IMR-90 (cell line): ENCODE results near the gene RIC3. TPM values are rescaled to one million over a fixed set of nuclear protein-coding genes. Genes with fewer than 3 reads are reported as not detected.

Experiments used
- ATAC-seq: fragments of 200-7000 bp; cut with Tn5 transposase; 2 replicates; pipeline ENCODE4 v1.9.1; 2020; ENCODE audit warnings: low read depth, mild to moderate bottlenecking, moderate library complexity
- BruUV-seq: library from RNA; stranded (reverse); fragments of 400-500 nt; replicated peaks from 2 replicates; lab custom pipeline; 2021; lab: Mats Ljungman, UMichigan
- CTCF ChIA-PET: fragments of 300-600 bp; formaldehyde crosslinking; extraction: SDS; loops from one replicate; lab custom pipeline; 2021; ENCODE audit warnings: antibody characterized with exemption; lab: Yijun Ruan, JAX
- POLR2A ChIA-PET: fragments of 300-600 bp; sonication (Branson Sonifier 250); formaldehyde crosslinking; loops from one replicate; lab custom pipeline; 2022; ENCODE audit warnings: antibody characterized with exemption; ENCODE audit not compliant: unreplicated experiment; lab: Charles Lee
- DNase-seq: peaks from one replicate; pipeline ENCODE4 v3.0.0; 2013
- H2AFZ ChIP-seq: replicated peaks from 2 replicates; pipeline ENCODE3; 2013; ENCODE audit warnings: low read length, mild to moderate bottlenecking; ENCODE audit not compliant: poor library complexity
- H2AK5ac ChIP-seq: 2 replicates; pipeline ENCODE4 v1.6.1; 2013; ENCODE audit warnings: low read depth, low read length, inconsistent platforms
- H2AK9ac ChIP-seq: replicated peaks from 2 replicates; pipeline ENCODE3; 2013; ENCODE audit warnings: mild to moderate bottlenecking, low read depth, low read length, moderate library complexity; ENCODE audit not compliant: poor library complexity
- H2BK120ac ChIP-seq: 2 replicates; pipeline ENCODE4 v1.6.1; 2013; ENCODE audit warnings: low read depth, low read length, inconsistent platforms
- H2BK15ac ChIP-seq: 3 replicates; pipeline ENCODE4 v1.6.1; 2013; ENCODE audit warnings: low read depth, low read length, inconsistent platforms
- H2BK20ac ChIP-seq: 2 replicates; pipeline ENCODE4 v1.6.1; 2013; ENCODE audit warnings: low read depth, mild to moderate bottlenecking, inconsistent platforms, low read length, moderate library complexity
- H2BK5ac ChIP-seq: 2 replicates; pipeline ENCODE4 v1.6.1; 2013; ENCODE audit warnings: mild to moderate bottlenecking, low read depth, low read length, inconsistent platforms; ENCODE audit not compliant: poor library complexity, severe bottlenecking
- H3K14ac ChIP-seq: replicated peaks from 2 replicates; pipeline ENCODE4 v1.6.1; 2013; ENCODE audit warnings: low read depth, low read length, inconsistent platforms
- H3K18ac ChIP-seq: 2 replicates; pipeline ENCODE4 v1.6.1; 2013; ENCODE audit warnings: low read depth, low read length, control low read depth
- H3K23ac ChIP-seq: 2 replicates; pipeline ENCODE4 v1.6.1; 2013; ENCODE audit warnings: low read depth, low read length, inconsistent platforms
- H3K27ac ChIP-seq: 2 replicates; pipeline ENCODE4 v1.5.1; 2013; ENCODE audit warnings: mild to moderate bottlenecking, control low read depth, low read length; ENCODE audit not compliant: insufficient read depth
- H3K27me3 ChIP-seq: 2 replicates; pipeline ENCODE4 v1.6.1; 2013; ENCODE audit warnings: low read length; ENCODE audit not compliant: control insufficient read depth, insufficient read depth
- H3K36me3 ChIP-seq: 2 replicates; pipeline ENCODE4 v1.6.1; 2013; ENCODE audit warnings: low read length, mixed read lengths; ENCODE audit not compliant: control insufficient read depth, insufficient read depth
- H3K4ac ChIP-seq: 2 replicates; pipeline ENCODE4 v1.6.1; 2013; ENCODE audit warnings: low read depth, low read length, inconsistent platforms
- H3K4me1 ChIP-seq: 2 replicates; pipeline ENCODE4 v1.6.1; 2013; ENCODE audit warnings: low read length, mixed read lengths; ENCODE audit not compliant: control insufficient read depth, insufficient read depth
- H3K4me2 ChIP-seq: 2 replicates; pipeline ENCODE4 v1.6.1; 2013; ENCODE audit warnings: low read depth, mild to moderate bottlenecking, control low read depth, low read length, moderate library complexity
- H3K4me3 ChIP-seq: 2 replicates; pipeline ENCODE4 v1.5.1; 2013; ENCODE audit warnings: low read depth, mild to moderate bottlenecking, control low read depth, low read length, moderate library complexity; ENCODE audit not compliant: insufficient read depth
- H3K56ac ChIP-seq: 2 replicates; pipeline ENCODE4 v1.6.1; 2013; ENCODE audit warnings: low read length, inconsistent platforms; ENCODE audit not compliant: insufficient read depth; ENCODE audit errors: extremely low read depth
- H3K79me1 ChIP-seq, 2 experiments: 2 replicates each; pipeline ENCODE4 v1.6.1; 2013; ENCODE audit warnings: low read length in 2 of 2, inconsistent platforms in 1 of 2, low read depth in 1 of 2
- H3K9ac ChIP-seq: 2 replicates; pipeline ENCODE4 v1.6.1; 2013; ENCODE audit warnings: low read depth, low read length, control low read depth
- H3K9me1 ChIP-seq: 2 replicates; pipeline ENCODE4 v1.6.1; 2013; ENCODE audit warnings: low read length, inconsistent platforms; ENCODE audit not compliant: insufficient read depth
- H3K9me3 ChIP-seq: 2 replicates; pipeline ENCODE4 v1.6.1; 2013; ENCODE audit warnings: low read length; ENCODE audit not compliant: control insufficient read depth, insufficient read depth
- H4K20me1 ChIP-seq: 2 replicates; pipeline ENCODE4 v1.6.1; 2013; ENCODE audit warnings: low read length, inconsistent platforms; ENCODE audit not compliant: insufficient read depth
- H4K5ac ChIP-seq: 2 replicates; pipeline ENCODE4 v1.6.1; 2013; ENCODE audit warnings: mild to moderate bottlenecking, low read depth, low read length, control low read depth
- H4K8ac ChIP-seq, 2 experiments: 2 replicates each; pipeline ENCODE4 v1.6.1; 2013; ENCODE audit warnings: low read depth in 2 of 2, low read length in 2 of 2, control low read depth in 1 of 2, inconsistent platforms in 1 of 2
- H4K91ac ChIP-seq: 2 replicates; pipeline ENCODE4 v1.6.1; 2013; ENCODE audit warnings: low read depth, low read length, inconsistent platforms; ENCODE audit not compliant: insufficient read depth
- BHLHE40 ChIP-seq: fragments of 150-350 bp; IDR thresholded peaks from 2 replicates; pipeline ENCODE4 v1.6.1; 2016; ENCODE audit warnings: mild to moderate bottlenecking, low read depth, low read length
- CEBPB ChIP-seq: IDR thresholded peaks from 2 replicates; pipeline ENCODE4 v1.6.1; 2012; ENCODE audit warnings: low read depth, low read length, improper control_type of control experiment
- CHD1 ChIP-seq: IDR thresholded peaks from 2 replicates; pipeline ENCODE4 v1.6.1; 2012; ENCODE audit warnings: low read depth, low read length, improper control_type of control experiment
- FOS ChIP-seq: fragments of 150-350 bp; IDR thresholded peaks from 2 replicates; pipeline ENCODE4 v1.6.1; 2016; ENCODE audit warnings: low read depth, low read length
- MAFK ChIP-seq: IDR thresholded peaks from 2 replicates; pipeline ENCODE4 v1.6.1; 2012; ENCODE audit warnings: low read depth, low read length, improper control_type of control experiment
- MAZ ChIP-seq: IDR thresholded peaks from 2 replicates; pipeline ENCODE4 v1.6.1; 2012; ENCODE audit warnings: low read depth, mild to moderate bottlenecking, low read length, improper control_type of control experiment, moderate library complexity, borderline replicate concordance
- MXI1 ChIP-seq: IDR thresholded peaks from 2 replicates; pipeline ENCODE4 v1.6.1; 2012; ENCODE audit warnings: low read depth, mild to moderate bottlenecking, low read length, moderate library complexity, borderline replicate concordance
- NFE2L2 ChIP-seq: fragments of 150-350 bp; IDR thresholded peaks from 2 replicates; pipeline ENCODE4 v1.6.1; 2016; ENCODE audit warnings: low read depth, mild to moderate bottlenecking, low read length
- POLR2A ChIP-seq: IDR thresholded peaks from 2 replicates; pipeline ENCODE4 v1.6.1; 2012; ENCODE audit warnings: mild to moderate bottlenecking, low read depth, low read length
- RAD21 ChIP-seq: IDR thresholded peaks from 2 replicates; pipeline ENCODE4 v1.6.1; 2012; ENCODE audit warnings: low read length, improper control_type of control experiment
- RCOR1 ChIP-seq: IDR thresholded peaks from 2 replicates; pipeline ENCODE4 v1.6.1; 2012; ENCODE audit warnings: mild to moderate bottlenecking, low read length, improper control_type of control experiment; ENCODE audit not compliant: insufficient replicate concordance
- RFX5 ChIP-seq: IDR thresholded peaks from 2 replicates; pipeline ENCODE4 v1.8.0; 2012; ENCODE audit warnings: low read depth, mild to moderate bottlenecking, low read length, moderate library complexity
- SMC3 ChIP-seq: fragments of 150-350 bp; IDR thresholded peaks from 2 replicates; pipeline ENCODE4 v1.6.1; 2016; ENCODE audit warnings: low read depth, mild to moderate bottlenecking, antibody characterized with exemption, low read length, moderate library complexity
- WGBS, 2 experiments: methylation state at CpG; one replicate each; pipeline versions ENCODE4 v1.1.5 to v1.1.7; 2013; ENCODE audit warnings: missing lambda C conversion rate in 2 of 2; ENCODE audit not compliant: insufficient read length in 1 of 2; ENCODE audit errors: extremely low coverage in 2 of 2; 5-methylcytosine and 5-hydroxymethylcytosine counted together
- dilution Hi-C: fragments of 300-500 bp; cut with HindIII; formaldehyde crosslinking; loops from one replicate; pipeline ENCODE4 v1.14.3; 2018; ENCODE audit warnings: low sequenced_read_pairs; ENCODE audit not compliant: unreplicated experiment
- in situ Hi-C: fragments of 300-500 bp; cut with MboI; formaldehyde crosslinking; loops from 3 replicates; pipeline ENCODE4 v1.14.3; 2019; ENCODE audit warnings: low sequenced_read_pairs, inconsistent platforms, mixed read lengths
- intact Hi-C: fragments of 100-400 bp; cut with micrococcal nuclease; formaldehyde crosslinking; loops from 2 replicates; pipeline ENCODE4 v1.10.0; 2022
- polyA plus RNA-seq, 3 experiments: library from polyadenylated mRNA; depleted of rRNA; stranded (reverse); fragments of >200 nt; gene quantifications; 2 replicates each; pipeline ENCODE4 v1.2.3, GENCODE V29; 2012; ENCODE audit warnings: low replicate concordance in 1 of 3
- total RNA-seq: library from RNA; depleted of rRNA; stranded (reverse); fragments of >200 nt; gene quantifications from 2 replicates; pipeline ENCODE4 v1.2.3, GENCODE V29; 2012
- TF ChIP-seq, protein P1 (sequence below): fragments of 150-350 bp; IDR thresholded peaks from 2 replicates; pipeline ENCODE4 v1.6.1; 2016; ENCODE audit warnings: low read depth, mild to moderate bottlenecking, low read length, moderate library complexity, borderline replicate concordance
- TF ChIP-seq, protein P2 (sequence below): conservative IDR thresholded peaks from 2 replicates; pipeline ENCODE4 v1.5.1; 2012; ENCODE audit warnings: mild to moderate bottlenecking, low read depth, low read length, improper control_type of control experiment
- TF ChIP-seq, protein P3 (sequence below): fragments of 150-350 bp; IDR thresholded peaks from 2 replicates; pipeline ENCODE4 v1.6.1; 2017; ENCODE audit warnings: mild to moderate bottlenecking, antibody characterized with exemption, low read length, low read depth

The RIC3 gene
- total and polyA plus RNA-seq, 2 of the 4 experiments (the other 2 are of a cell fraction) = not detected

DNA sequence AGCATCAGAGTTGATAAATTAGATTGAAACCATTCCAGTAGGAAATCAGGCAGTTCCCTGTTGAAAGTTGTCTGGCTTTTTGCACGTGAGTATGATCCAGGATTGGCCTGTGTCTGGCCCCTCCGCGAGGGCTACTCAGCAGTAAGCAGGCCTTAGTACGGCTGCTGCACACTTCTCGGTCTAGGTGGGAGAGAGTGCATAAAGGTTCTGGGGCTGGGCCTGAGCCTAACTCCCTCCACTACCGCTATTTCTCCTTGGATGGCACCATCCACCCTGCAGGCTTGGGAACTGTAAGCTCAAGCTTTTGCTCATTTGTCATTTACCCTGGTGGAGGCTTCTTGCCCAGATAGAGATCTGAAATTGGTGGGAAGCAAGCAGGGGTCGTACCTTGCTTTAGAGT is 65.9 kb downstream of the RIC3 start:
- H2BK5ac ChIP-seq = no peak overlapping the region
- H3K9me3 ChIP-seq = no peaks in the 10 kb centered on the region
- no peak overlapping the region for H2BK15ac ChIP-seq
- H2AK9ac ChIP-seq = no peak overlapping the region
- H3K36me3 ChIP-seq = peaks cover 16% of the 10 kb centered on the region
- H4K20me1 ChIP-seq = no peaks in the 10 kb centered on the region
- CTCF ChIA-PET = interaction anchor here (1.0 kb wide), 1 partner anchor 68 kb away, joined by 3 read pairs; no protein-coding TSS in a partner anchor
- intact Hi-C loops = no loop called here
- no peak overlapping the region for H2AK5ac ChIP-seq
- no peak overlapping the region for H2BK20ac ChIP-seq
- H2BK120ac ChIP-seq = no peak overlapping the region
- H3K56ac ChIP-seq = no peak overlapping the region
- DNase-seq = no peak
- TF ChIP-seq MAZ (no peak), FOS (no peak), POLR2A (no peak), NFE2L2 (no peak), MAFK (no peak), CEBPB (no peak), BHLHE40 (no peak), SMC3 (no peak), CHD1 (no peak), RFX5 (no peak), MXI1 (no peak), RAD21 (no peak), RCOR1 (no peak)
- TF ChIP-seq, protein P1, sequence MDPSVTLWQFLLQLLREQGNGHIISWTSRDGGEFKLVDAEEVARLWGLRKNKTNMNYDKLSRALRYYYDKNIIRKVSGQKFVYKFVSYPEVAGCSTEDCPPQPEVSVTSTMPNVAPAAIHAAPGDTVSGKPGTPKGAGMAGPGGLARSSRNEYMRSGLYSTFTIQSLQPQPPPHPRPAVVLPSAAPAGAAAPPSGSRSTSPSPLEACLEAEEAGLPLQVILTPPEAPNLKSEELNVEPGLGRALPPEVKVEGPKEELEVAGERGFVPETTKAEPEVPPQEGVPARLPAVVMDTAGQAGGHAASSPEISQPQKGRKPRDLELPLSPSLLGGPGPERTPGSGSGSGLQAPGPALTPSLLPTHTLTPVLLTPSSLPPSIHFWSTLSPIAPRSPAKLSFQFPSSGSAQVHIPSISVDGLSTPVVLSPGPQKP = no peak
- TF ChIP-seq, protein P2, sequence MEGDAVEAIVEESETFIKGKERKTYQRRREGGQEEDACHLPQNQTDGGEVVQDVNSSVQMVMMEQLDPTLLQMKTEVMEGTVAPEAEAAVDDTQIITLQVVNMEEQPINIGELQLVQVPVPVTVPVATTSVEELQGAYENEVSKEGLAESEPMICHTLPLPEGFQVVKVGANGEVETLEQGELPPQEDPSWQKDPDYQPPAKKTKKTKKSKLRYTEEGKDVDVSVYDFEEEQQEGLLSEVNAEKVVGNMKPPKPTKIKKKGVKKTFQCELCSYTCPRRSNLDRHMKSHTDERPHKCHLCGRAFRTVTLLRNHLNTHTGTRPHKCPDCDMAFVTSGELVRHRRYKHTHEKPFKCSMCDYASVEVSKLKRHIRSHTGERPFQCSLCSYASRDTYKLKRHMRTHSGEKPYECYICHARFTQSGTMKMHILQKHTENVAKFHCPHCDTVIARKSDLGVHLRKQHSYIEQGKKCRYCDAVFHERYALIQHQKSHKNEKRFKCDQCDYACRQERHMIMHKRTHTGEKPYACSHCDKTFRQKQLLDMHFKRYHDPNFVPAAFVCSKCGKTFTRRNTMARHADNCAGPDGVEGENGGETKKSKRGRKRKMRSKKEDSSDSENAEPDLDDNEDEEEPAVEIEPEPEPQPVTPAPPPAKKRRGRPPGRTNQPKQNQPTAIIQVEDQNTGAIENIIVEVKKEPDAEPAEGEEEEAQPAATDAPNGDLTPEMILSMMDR = no peak
- TF ChIP-seq, protein P3, sequence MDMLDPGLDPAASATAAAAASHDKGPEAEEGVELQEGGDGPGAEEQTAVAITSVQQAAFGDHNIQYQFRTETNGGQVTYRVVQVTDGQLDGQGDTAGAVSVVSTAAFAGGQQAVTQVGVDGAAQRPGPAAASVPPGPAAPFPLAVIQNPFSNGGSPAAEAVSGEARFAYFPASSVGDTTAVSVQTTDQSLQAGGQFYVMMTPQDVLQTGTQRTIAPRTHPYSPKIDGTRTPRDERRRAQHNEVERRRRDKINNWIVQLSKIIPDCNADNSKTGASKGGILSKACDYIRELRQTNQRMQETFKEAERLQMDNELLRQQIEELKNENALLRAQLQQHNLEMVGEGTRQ = no peak
- H3K27ac ChIP-seq = no peak overlapping the region
- no peak overlapping the region for H4K91ac ChIP-seq
- no peak overlapping the region for H3K4me3 ChIP-seq
- no peak overlapping the region for H3K4ac ChIP-seq
- POLR2A ChIA-PET = no interaction called here
- H3K4me1 ChIP-seq = peaks cover 7% of the 10 kb centered on the region
- no peak overlapping the region for H2AFZ ChIP-seq
- H3K9me1 ChIP-seq = no peaks in the 10 kb centered on the region; the same call in 1 of the 2 replicates
- H3K18ac ChIP-seq = no peak overlapping the region
- no peak overlapping the region for H4K5ac ChIP-seq
- no peak overlapping the region for H3K4me2 ChIP-seq
- H3K23ac ChIP-seq = no peak overlapping the region
- no peak for ATAC-seq
- in situ Hi-C loops = no loop called here
- no peak overlapping the region for H3K14ac ChIP-seq
- dilution Hi-C loops = no loop called here
- WGBS, 2 experiments = 83% methylated on average over 1 of the region's 7 CpGs; no CpG with 5 or more reads in 1 of the 2 experiments
- H3K79me1 ChIP-seq = no peaks in the 10 kb centered on the region
- BruUV-seq = no TSS peak
- H3K9ac ChIP-seq = no peak overlapping the region
- H4K8ac ChIP-seq = no peak overlapping the region
- no peaks in the 10 kb centered on the region for H3K27me3 ChIP-seq
